HCT116 (cell line): Measurements from ENCODE around the gene SPG7. TPM values are rescaled to one million over a fixed set of nuclear protein-coding genes. Genes with fewer than 3 reads are reported as not detected.

Experiments used
- ATAC-seq: fragments of 200-7000 bp; cut with Tn5 transposase; 2 replicates; pipeline ENCODE4 v1.9.1; 2020; ENCODE audit warnings: mild to moderate bottlenecking, moderate library complexity
- BruUV-seq: library from RNA; stranded (reverse); fragments of 400-500 nt; replicated peaks from 2 replicates; lab custom pipeline; 2021; lab: Mats Ljungman, UMichigan
- CTCF ChIA-PET: fragments of 300-600 bp; sonication (Branson Sonifier 250); formaldehyde crosslinking; loops from one replicate; lab custom pipeline; 2021; ENCODE audit warnings: antibody characterized with exemption; lab: Charles Lee
- POLR2A ChIA-PET: fragments of 300-600, 350-600 bp; sonication (Branson Sonifier 250); formaldehyde crosslinking; loops from one replicate; lab custom pipeline; 2021; ENCODE audit warnings: antibody characterized with exemption; lab: Charles Lee
- RAD21 ChIA-PET, 2 experiments: fragments of 300-600 bp; sonication (Branson Sonifier 250); formaldehyde crosslinking; loops; one replicate each; lab custom pipeline; 2023; ENCODE audit warnings: low total read pairs in 2 of 2; ENCODE audit not compliant: uncharacterized antibody in 2 of 2, unreplicated experiment in 2 of 2, low non-redundant PET in 1 of 2; lab: Charles Lee
- DNase-seq: peaks from one replicate; pipeline ENCODE4 v3.0.0-alpha.2; 2010; ENCODE audit warnings: low read depth, low spot score
- H2AFZ ChIP-seq: fragments of 200-600 bp; shearing (Covaris generic), sonication (generic); 2 replicates; pipeline ENCODE4 v1.6.1; 2017; ENCODE audit warnings: low read depth, mixed run types, mixed read lengths, antibody characterized with exemption, low read length; ENCODE audit not compliant: poor library complexity, severe bottlenecking
- H3K27ac ChIP-seq: 2 replicates; pipeline ENCODE4 v1.5.1; 2012; ENCODE audit warnings: low read depth, low read length
- H3K27me3 ChIP-seq: fragments of 200-600 bp; sonication (generic); 2 replicates; pipeline ENCODE4 v1.6.1; 2016; ENCODE audit warnings: mixed run types, low read length, mixed read lengths; ENCODE audit not compliant: insufficient read depth
- H3K36me3 ChIP-seq, 2 experiments: fragments of 200-500 bp in 1 of 2; fragments of 200-600 bp in 1 of 2; sonication (Bioruptor generic) in 1 of 2; sonication (generic) in 1 of 2; 2 replicates each; pipeline versions ENCODE4 v1.5.1 to v1.6.1; 2014 to 2016; ENCODE audit warnings: low read length in 2 of 2, inconsistent platforms in 1 of 2, mixed read lengths in 1 of 2, mixed run types in 1 of 2; ENCODE audit not compliant: insufficient read depth in 2 of 2, control insufficient read depth in 1 of 2
- H3K4me1 ChIP-seq, 2 experiments: fragments of 200-600 bp in 1 of 2; sonication (generic) in 1 of 2; 2 replicates each; pipeline versions ENCODE4 v1.5.1 to v1.6.1; 2012 to 2017; ENCODE audit warnings: low read length in 2 of 2, inconsistent platforms in 1 of 2, mild to moderate bottlenecking in 1 of 2, mixed read lengths in 1 of 2, mixed run types in 1 of 2, moderate library complexity in 1 of 2; ENCODE audit not compliant: insufficient read depth in 2 of 2, control insufficient read depth in 1 of 2
- H3K4me2 ChIP-seq: fragments of 200-600 bp; sonication (generic); 2 replicates; pipeline ENCODE4 v1.6.1; 2017; ENCODE audit warnings: mixed run types, low read length, mixed read lengths
- H3K4me3 ChIP-seq, 2 experiments: fragments of 200-600 bp in 1 of 2; sonication (generic) in 1 of 2; replicated peaks in 1 of 2; 2 replicates each; pipeline ENCODE4 v1.5.1; 2011 to 2016; ENCODE audit warnings: low read length in 2 of 2, control low read depth in 1 of 2, low read depth in 1 of 2, mild to moderate bottlenecking in 1 of 2, mixed read lengths in 1 of 2, mixed run types in 1 of 2
- H3K79me2 ChIP-seq: fragments of 200-600 bp; sonication (generic); 2 replicates; pipeline ENCODE4 v1.6.1; 2017; ENCODE audit warnings: mild to moderate bottlenecking, mixed run types, low read length, moderate library complexity, mixed read lengths; ENCODE audit not compliant: insufficient read depth
- H3K9ac ChIP-seq: fragments of 200-600 bp; sonication (generic); 2 replicates; pipeline ENCODE4 v1.6.1; 2016; ENCODE audit warnings: low read length, mixed read lengths
- H3K9me2 ChIP-seq: fragments of 200-600 bp; sonication (generic), shearing (Covaris generic); 2 replicates; pipeline ENCODE4 v1.6.1; 2017; ENCODE audit warnings: mixed run types, mild to moderate bottlenecking, moderate library complexity; ENCODE audit not compliant: insufficient read depth
- H3K9me3 ChIP-seq, 2 experiments: fragments of 200-500 bp in 1 of 2; fragments of 200-600 bp in 1 of 2; sonication (Bioruptor generic) in 1 of 2; sonication (generic) in 1 of 2; 2 replicates each; pipeline ENCODE4 v1.6.1; 2014 to 2017; ENCODE audit warnings: low read length in 2 of 2, mixed read lengths in 2 of 2, inconsistent platforms in 1 of 2, low read depth in 1 of 2, mild to moderate bottlenecking in 1 of 2, mixed run types in 1 of 2, moderate library complexity in 1 of 2; ENCODE audit not compliant: control insufficient read depth in 1 of 2, insufficient read depth in 1 of 2
- H4K20me1 ChIP-seq: fragments of 200-600 bp; sonication (generic), shearing (Covaris generic); 2 replicates; pipeline ENCODE4 v1.6.1; 2017; ENCODE audit warnings: mixed run types, mild to moderate bottlenecking, moderate library complexity; ENCODE audit not compliant: insufficient read depth
- CBX3 ChIP-seq: IDR thresholded peaks from 2 replicates; pipeline ENCODE4 v1.6.1; 2012; ENCODE audit warnings: low read depth
- EZH2phosphoT487 ChIP-seq: fragments of 200-600 bp; IDR thresholded peaks from 2 replicates; pipeline ENCODE4 v1.6.1; 2018; ENCODE audit warnings: antibody characterized with exemption, borderline replicate concordance
- POLR2AphosphoS5 ChIP-seq: IDR thresholded peaks from 2 replicates; pipeline ENCODE4 v1.6.1; 2011; ENCODE audit warnings: mild to moderate bottlenecking, low read depth, low read length, moderate library complexity
- RAD21 ChIP-seq: IDR thresholded peaks from 2 replicates; pipeline ENCODE4 v1.6.1; 2012; ENCODE audit warnings: low read depth, mild to moderate bottlenecking
- SRF ChIP-seq: IDR thresholded peaks from 2 replicates; pipeline ENCODE4 v1.6.1; 2012; ENCODE audit warnings: low read depth
- TCF7L2 ChIP-seq: IDR thresholded peaks from 2 replicates; pipeline ENCODE4 v1.7.0; 2011; ENCODE audit warnings: borderline replicate concordance, inconsistent platforms; ENCODE audit not compliant: insufficient read depth, insufficient read length; ENCODE audit errors: extremely low read depth
- YY1 ChIP-seq: IDR thresholded peaks from 2 replicates; pipeline ENCODE4 v1.6.1; 2011; ENCODE audit warnings: low read length, low read depth, moderate library complexity, mild to moderate bottlenecking; ENCODE audit not compliant: insufficient replicate concordance; ENCODE audit errors: extremely low read depth
- ZFX ChIP-seq: fragments of 450-650 bp; IDR thresholded peaks from 2 replicates; pipeline ENCODE4 v1.6.1; 2017
- intact Hi-C: fragments of 100-400 bp; cut with micrococcal nuclease; formaldehyde crosslinking; loops from 2 replicates; pipeline ENCODE4 v1.10.0; 2022
- total RNA-seq: library from RNA; stranded (reverse); gene quantifications from one replicate; pipeline ENCODE4 v1.2.1, GENCODE V29; 2021; ENCODE audit not compliant: unreplicated experiment

SPG7 gene
- total RNA-seq, 1 experiment from 2014 or later: 116 TPM

DNA sequence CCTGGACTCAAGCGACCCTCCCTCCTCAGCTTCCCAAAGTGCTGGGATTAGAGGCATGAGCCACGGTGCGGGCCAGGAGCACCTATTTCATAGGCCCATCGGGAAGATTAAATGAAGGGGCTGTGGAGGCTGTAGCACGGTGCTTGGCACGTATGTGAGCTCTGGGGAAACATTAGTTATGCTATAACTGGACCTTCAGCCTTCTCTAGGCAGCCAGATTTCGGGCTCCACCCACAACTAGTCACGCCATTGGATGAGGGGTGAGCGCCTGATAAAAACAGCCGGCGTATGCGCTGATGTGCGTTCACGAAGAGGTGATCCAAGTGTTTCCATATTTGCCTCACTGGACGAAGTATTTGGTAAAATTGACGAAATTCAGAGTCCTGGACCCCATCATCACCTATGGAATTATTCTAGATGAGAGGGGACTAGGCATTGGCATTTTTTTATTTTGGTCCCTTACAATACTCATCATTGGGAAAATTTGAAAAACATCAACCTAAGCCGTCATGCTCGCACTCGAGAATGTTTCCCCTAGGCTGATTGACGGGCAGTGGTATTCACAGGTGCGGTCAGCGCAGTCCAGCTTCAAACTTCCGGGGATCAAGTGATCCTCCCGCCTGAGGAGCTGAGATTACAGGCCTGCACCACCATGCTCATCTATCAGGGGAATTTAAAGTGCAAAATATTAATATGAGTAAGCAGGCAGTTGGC lies 16.1 kb upstream of the SPG7 start:
- peak overlapping the region; percentile 54 to 74 for H3K4me3 ChIP-seq
- H3K27me3 ChIP-seq: no peaks in the 10 kb centered on the region
- H3K4me1 ChIP-seq: peaks cover 17 to 46% of the 10 kb centered on the region in 2 experiments
- no peaks in the 10 kb centered on the region; a peak in 1 of 4 replicates for H3K36me3 ChIP-seq
- peak overlapping the region; percentile 97 for H3K4me2 ChIP-seq
- H3K9me3 ChIP-seq: no peaks in the 10 kb centered on the region
- CTCF ChIA-PET: no interaction called here
- no peak overlapping the region for H2AFZ ChIP-seq
- peaks cover 17% of the 10 kb centered on the region; the same call in 1 of the 2 replicates for H4K20me1 ChIP-seq
- H3K9me2 ChIP-seq: no peaks in the 10 kb centered on the region
- intact Hi-C loops: loop anchor here (2.0 to 5.0 kb wide), 2 partner anchors 13 to 65 kb away; no protein-coding TSS in a partner anchor
- H3K27ac ChIP-seq: peak overlapping the region; percentile 65; the same call in 1 of the 2 replicates
- DNase-seq (no peak), ATAC-seq (no peak)
- no TSS peak for BruUV-seq
- RAD21 ChIA-PET: no interaction called here
- POLR2A ChIA-PET: no interaction called here
- peak overlapping the region; percentile 78 for H3K9ac ChIP-seq
- peaks cover 40% of the 10 kb centered on the region for H3K79me2 ChIP-seq
- TF ChIP-seq ZFX (no peak), YY1 (no peak), CBX3 (no peak)
- TF ChIP-seq, all 23 proteins: peak for 0

DNA sequence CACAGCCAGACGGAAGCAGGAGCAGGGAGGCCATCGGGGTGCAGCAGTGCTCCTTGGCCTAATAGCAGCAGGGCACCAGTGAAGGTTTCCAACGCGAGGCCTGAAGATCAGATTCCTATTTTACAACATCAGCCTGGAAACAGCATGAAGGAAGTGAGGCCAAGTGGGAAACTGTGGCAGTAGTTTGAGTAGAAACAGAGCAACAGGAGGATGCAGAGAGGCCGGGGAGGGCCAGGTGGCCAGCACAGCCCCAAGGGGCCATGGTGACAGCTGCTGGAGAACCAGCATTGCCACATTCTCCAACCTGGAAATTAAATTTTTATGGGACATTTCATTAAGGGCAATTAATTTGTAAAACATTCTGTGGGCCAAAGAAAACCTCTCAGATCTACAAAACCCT lies 14.4 kb upstream of the SPG7 start:
- H2AFZ ChIP-seq: no peak overlapping the region

More for the DNA sequence above, 14.4 kb upstream of the SPG7 start:
- peaks cover 23% of the 10 kb centered on the region for H3K79me2 ChIP-seq
- no peak overlapping the region for H3K27ac ChIP-seq
- H4K20me1 ChIP-seq: peaks cover 3% of the 10 kb centered on the region; the same call in 1 of the 2 replicates
- no peak overlapping the region for H3K4me2 ChIP-seq
- H3K9ac ChIP-seq: no peak overlapping the region
- BruUV-seq: no TSS peak
- peaks cover 9 to 38% of the 10 kb centered on the region in 2 experiments for H3K4me1 ChIP-seq
- H3K9me3 ChIP-seq: no peaks in the 10 kb centered on the region
- CTCF ChIA-PET: no interaction called here
- DNase-seq (no peak), ATAC-seq (no peak)
- TF ChIP-seq TCF7L2: no peak
- TF ChIP-seq EZH2phosphoT487: no peak
- no peak for TF ChIP-seq POLR2AphosphoS5
- TF ChIP-seq RAD21: no peak
- TF ChIP-seq SRF: no peak
- no peaks in the 10 kb centered on the region for H3K27me3 ChIP-seq
- RAD21 ChIA-PET: no interaction called here
- intact Hi-C loops: loop anchor here (5.0 kb wide), 1 partner anchor 64 kb away; no protein-coding TSS in a partner anchor
- H3K4me3 ChIP-seq: no peak overlapping the region
- POLR2A ChIA-PET: no interaction called here
- H3K36me3 ChIP-seq: no peaks in the 10 kb centered on the region
- H3K9me2 ChIP-seq: no peaks in the 10 kb centered on the region
